Upper lobe of left lung (tissue), 6 donors: ENCODE data around the gene LHFPL3. TPM values are rescaled to one million over a fixed set of nuclear protein-coding genes. Genes with fewer than 3 reads are reported as not detected.

Experiments used
- ATAC-seq, 2 donors: fragments of 200-7000 bp; cut with Tn5 transposase; one replicate each; pipeline ENCODE4 v1.9.1; 2022; ENCODE audit warnings: mild to moderate bottlenecking in 2 of 2, moderate library complexity in 2 of 2; ENCODE audit not compliant: low FRiP score in 2 of 2
- DNase-seq, 2 donors: peaks; one replicate each; pipeline ENCODE4 v3.0.0-alpha.2; 2019 to 2020
- H3K27ac ChIP-seq, 4 donors: fragments of 200-600 bp; sonication (generic); one replicate each; pipeline ENCODE4 v1.5.1; 2016 to 2019
- H3K27me3 ChIP-seq, 4 donors: fragments of 200-600 bp; sonication (generic); one replicate each; pipeline ENCODE4 v1.5.1; 2017 to 2019
- H3K36me3 ChIP-seq, 4 donors: fragments of 200-600 bp; sonication (generic); one replicate each; pipeline ENCODE4 v1.5.1; 2016 to 2019
- H3K4me1 ChIP-seq, 4 donors: fragments of 200-600 bp; sonication (generic); one replicate each; pipeline ENCODE4 v1.5.1; 2018 to 2019
- H3K4me3 ChIP-seq, 4 donors: fragments of 200-600 bp; sonication (generic); one replicate each; pipeline ENCODE4 v1.5.1; 2017 to 2019; ENCODE audit warnings: mild to moderate bottlenecking in 2 of 4, moderate library complexity in 1 of 4
- H3K9me3 ChIP-seq, 4 donors: fragments of 200-600 bp; sonication (generic); one replicate each; pipeline ENCODE4 v1.5.1; 2018 to 2019
- EP300 ChIP-seq, 4 donors: sonication (generic); formaldehyde crosslinking; IDR thresholded peaks; one replicate each; pipeline ENCODE4 v1.5.1; 2017; ENCODE audit warnings: antibody characterized with exemption in 4 of 4, control low read depth in 2 of 4
- POLR2A ChIP-seq, 4 donors: fragments of 450-650 bp; IDR thresholded peaks; one replicate each; pipeline ENCODE4 v1.5.1; 2016 to 2017; ENCODE audit warnings: antibody characterized with exemption in 4 of 4, mild to moderate bottlenecking in 2 of 4
- POLR2AphosphoS5 ChIP-seq, 2 donors: sonication (generic); formaldehyde crosslinking; IDR thresholded peaks; one replicate each; pipeline ENCODE4 v1.5.1; 2017; ENCODE audit warnings: antibody characterized with exemption in 2 of 2
- WGBS, 2 donors: methylation state at CpG; one replicate each; pipeline ENCODE4 v1.1.5; 2017 to 2018; 5-methylcytosine and 5-hydroxymethylcytosine counted together
- total RNA-seq, 6 donors: library from RNA; depleted of rRNA in 4 of 6; stranded (reverse); fragments of >200 nt in 4 of 6; gene quantifications; one replicate each; pipeline versions ENCODE4 v1.1.0 to v1.2.1, GENCODE V29; 2016 to 2021
- TF ChIP-seq, protein P1 (sequence below), 6 experiments: fragments of 450-650 bp in 4 of 6; fragments of 200-600 bp in 2 of 6; sonication (generic) in 2 of 6; IDR thresholded peaks; one replicate each; pipeline ENCODE4 v1.5.1; 2016 to 2019; ENCODE audit warnings: antibody characterized with exemption in 6 of 6
- donor health status: DM: no; HTN: no; CAD: no; lungs with moderate emphysema.
- donor health status: DM: no; HTN: yes; CAD: no; lungs with severe emphysema.

Gene LHFPL3
- total RNA-seq, 6 donors from 2014 or later: not detected

DNA sequence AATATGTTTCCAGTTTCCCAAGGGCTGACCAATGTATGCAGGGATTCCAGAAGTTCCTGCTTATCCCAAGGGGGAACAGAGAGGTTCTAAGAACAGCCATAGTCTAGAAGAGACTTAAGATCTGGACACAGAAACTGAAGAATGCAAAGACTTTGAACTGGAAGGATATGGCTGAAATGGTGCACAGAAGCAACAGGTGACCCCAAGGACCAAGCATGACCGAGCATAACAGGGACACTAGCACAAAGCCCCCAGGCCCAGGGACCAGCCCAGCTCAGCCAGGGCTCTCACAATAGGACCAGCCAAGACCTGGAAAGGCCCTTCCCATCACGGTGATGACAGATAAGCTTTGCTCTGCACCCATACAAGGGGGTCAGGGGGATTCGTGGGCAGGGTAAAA is 472.6 kb downstream of the LHFPL3 start:
- H3K36me3 ChIP-seq: no peaks in the 10 kb centered on the region
- no peaks in the 10 kb centered on the region for H3K27me3 ChIP-seq
- H3K4me3 ChIP-seq: no peak overlapping the region
- 67 to 71% methylated on average over 3 of the region's 3 CpGs for WGBS, 2 donors
- no peaks in the 10 kb centered on the region for H3K9me3 ChIP-seq
- ATAC-seq (no peak), DNase-seq (no peak)
- no peaks in the 10 kb centered on the region for H3K4me1 ChIP-seq
- TF ChIP-seq POLR2AphosphoS5 (IDR thresholded peaks at IDR 0.05) (no peak), POLR2A (IDR thresholded peaks at IDR 0.05) (no peak), EP300 (IDR thresholded peaks at IDR 0.05) (no peak)
- TF ChIP-seq, protein P1, sequence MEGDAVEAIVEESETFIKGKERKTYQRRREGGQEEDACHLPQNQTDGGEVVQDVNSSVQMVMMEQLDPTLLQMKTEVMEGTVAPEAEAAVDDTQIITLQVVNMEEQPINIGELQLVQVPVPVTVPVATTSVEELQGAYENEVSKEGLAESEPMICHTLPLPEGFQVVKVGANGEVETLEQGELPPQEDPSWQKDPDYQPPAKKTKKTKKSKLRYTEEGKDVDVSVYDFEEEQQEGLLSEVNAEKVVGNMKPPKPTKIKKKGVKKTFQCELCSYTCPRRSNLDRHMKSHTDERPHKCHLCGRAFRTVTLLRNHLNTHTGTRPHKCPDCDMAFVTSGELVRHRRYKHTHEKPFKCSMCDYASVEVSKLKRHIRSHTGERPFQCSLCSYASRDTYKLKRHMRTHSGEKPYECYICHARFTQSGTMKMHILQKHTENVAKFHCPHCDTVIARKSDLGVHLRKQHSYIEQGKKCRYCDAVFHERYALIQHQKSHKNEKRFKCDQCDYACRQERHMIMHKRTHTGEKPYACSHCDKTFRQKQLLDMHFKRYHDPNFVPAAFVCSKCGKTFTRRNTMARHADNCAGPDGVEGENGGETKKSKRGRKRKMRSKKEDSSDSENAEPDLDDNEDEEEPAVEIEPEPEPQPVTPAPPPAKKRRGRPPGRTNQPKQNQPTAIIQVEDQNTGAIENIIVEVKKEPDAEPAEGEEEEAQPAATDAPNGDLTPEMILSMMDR (IDR thresholded peaks at IDR 0.05): no peak
- H3K27ac ChIP-seq: no peak overlapping the region

- no peaks in the 10 kb centered on the region for H3K9me3 ChIP-seq
- DNase-seq: no peak
- WGBS, 2 donors: 86 to 92% methylated on average over 4 of the region's 4 CpGs
Observed at GRCh38 chr7:104803931-104804330, 475.5 kb downstream of the LHFPL3 start.

DNA sequence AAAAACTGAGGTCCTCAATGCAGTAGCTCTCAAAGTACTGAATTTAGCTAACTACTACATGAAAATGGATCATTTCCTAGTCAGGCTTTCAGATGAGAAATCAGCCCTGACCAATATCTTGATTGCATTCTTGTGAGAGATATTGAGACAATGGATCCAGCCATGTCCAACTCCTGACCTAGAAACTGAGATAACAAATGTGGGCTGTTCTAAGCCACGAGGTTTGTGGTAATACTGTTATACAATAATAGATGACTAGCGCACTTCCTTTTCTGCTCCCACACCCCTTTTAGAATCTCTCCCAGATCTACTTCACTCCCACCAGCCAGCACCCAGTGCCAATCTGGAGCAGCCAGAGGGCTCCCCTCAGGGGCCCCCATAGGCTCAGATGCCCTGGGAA is 476.3 kb downstream of the LHFPL3 start:
- no peaks in the 10 kb centered on the region for H3K36me3 ChIP-seq
- no peaks in the 10 kb centered on the region for H3K27me3 ChIP-seq
- WGBS, 2 donors: 68 to 69% methylated on average over 2 of the region's 2 CpGs
- DNase-seq: no peak
- no peak for ATAC-seq
- TF ChIP-seq POLR2AphosphoS5 (IDR thresholded peaks at IDR 0.05) (no peak), POLR2A (IDR thresholded peaks at IDR 0.05) (no peak), EP300 (IDR thresholded peaks at IDR 0.05) (no peak)
- TF ChIP-seq, protein P1 (IDR thresholded peaks at IDR 0.05): no peak
- no peaks in the 10 kb centered on the region for H3K4me1 ChIP-seq
- no peaks in the 10 kb centered on the region for H3K9me3 ChIP-seq
- no peak overlapping the region for H3K4me3 ChIP-seq
- H3K27ac ChIP-seq: no peak overlapping the region

More at GRCh38 chr7:104803931-104804330, 475.5 kb downstream of the LHFPL3 start:
- H3K27ac ChIP-seq: no peak overlapping the region
- TF ChIP-seq, protein P1 (IDR thresholded peaks at IDR 0.05): no peak
- TF ChIP-seq POLR2A (IDR thresholded peaks at IDR 0.05) (no peak), EP300 (IDR thresholded peaks at IDR 0.05) (no peak), POLR2AphosphoS5 (IDR thresholded peaks at IDR 0.05) (no peak)
- H3K36me3 ChIP-seq: no peaks in the 10 kb centered on the region
- no peaks in the 10 kb centered on the region for H3K4me1 ChIP-seq
- ATAC-seq: no peak
- no peaks in the 10 kb centered on the region for H3K27me3 ChIP-seq
- H3K4me3 ChIP-seq: no peak overlapping the region

- no peak overlapping the region for H3K4me3 ChIP-seq
- H3K4me1 ChIP-seq: no peaks in the 10 kb centered on the region
- ATAC-seq (no peak), DNase-seq (no peak)
- no peak overlapping the region for H3K27ac ChIP-seq
- H3K27me3 ChIP-seq: no peaks in the 10 kb centered on the region
- WGBS, 2 donors: 80 to 85% methylated on average over 8 of the region's 8 CpGs
- H3K9me3 ChIP-seq: no peaks in the 10 kb centered on the region
- H3K36me3 ChIP-seq: no peaks in the 10 kb centered on the region
- TF ChIP-seq POLR2AphosphoS5 (IDR thresholded peaks at IDR 0.05): no peak
Observed at GRCh38 chr7:104805449-104806317, 477.3 kb downstream of the LHFPL3 start.

DNA sequence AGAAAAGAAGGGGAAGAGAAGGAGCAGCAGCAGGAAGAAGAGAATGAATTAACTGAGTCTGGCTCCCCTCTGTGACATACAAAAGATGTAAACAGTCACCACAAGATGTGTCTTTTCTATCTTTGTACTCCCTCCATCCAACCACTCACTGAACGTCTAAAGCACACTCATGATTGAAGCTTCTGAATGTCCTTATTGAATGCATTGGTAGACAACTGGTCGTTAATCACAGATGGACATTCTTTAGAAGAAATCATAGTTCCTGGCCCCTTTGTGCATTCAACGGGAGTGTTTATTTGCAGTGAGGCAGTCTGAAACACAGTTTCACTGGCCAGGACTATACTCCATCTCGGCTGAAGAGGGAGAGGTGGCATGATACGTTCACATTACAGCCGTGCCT is 479.3 kb downstream of the LHFPL3 start:
- WGBS, 2 donors: 49 to 53% methylated on average over 6 of the region's 6 CpGs
- no peaks in the 10 kb centered on the region for H3K36me3 ChIP-seq
- ATAC-seq (no peak), DNase-seq (no peak)
- TF ChIP-seq POLR2AphosphoS5 (IDR thresholded peaks at IDR 0.05) (no peak), POLR2A (IDR thresholded peaks at IDR 0.05) (no peak), EP300 (IDR thresholded peaks at IDR 0.05) (no peak)
- TF ChIP-seq, protein P1 (IDR thresholded peaks at IDR 0.05): no peak
- no peak overlapping the region for H3K4me3 ChIP-seq
- H3K9me3 ChIP-seq: no peaks in the 10 kb centered on the region
- no peak overlapping the region for H3K27ac ChIP-seq
- H3K27me3 ChIP-seq: no peaks in the 10 kb centered on the region
- no peaks in the 10 kb centered on the region for H3K4me1 ChIP-seq
